Transverse colon (tissue), 4 donors: Measurements from ENCODE around the gene WWOX. TPM values are rescaled to one million over a fixed set of nuclear protein-coding genes. Genes with fewer than 3 reads are reported as not detected.

Source experiments
- DNase-seq: peaks from one replicate; pipeline ENCODE4 v3.0.0-alpha.2; 2019
- H3K27ac ChIP-seq, 4 donors: fragments of 200-600 bp; sonication (generic); 2 replicates each; pipeline ENCODE4 v1.5.1; 2016 to 2018; ENCODE audit warnings: inconsistent platforms in 4 of 4
- H3K27me3 ChIP-seq: fragments of 200-600 bp; sonication (generic); 2 replicates; pipeline ENCODE4 v1.5.1; 2017; ENCODE audit warnings: inconsistent platforms
- H3K36me3 ChIP-seq, 4 donors: fragments of 200-600 bp; sonication (generic); 2 replicates each; pipeline ENCODE4 v1.5.1; 2017 to 2019; ENCODE audit warnings: inconsistent platforms in 4 of 4
- H3K4me1 ChIP-seq, 4 donors: fragments of 200-600 bp; sonication (generic); 2 replicates each; pipeline ENCODE4 v1.5.1; 2017 to 2020; ENCODE audit warnings: inconsistent platforms in 4 of 4
- H3K4me3 ChIP-seq, 4 donors: fragments of 200-600 bp; sonication (generic); 1 replicate in 1 of 4; 2 replicates in 3 of 4; pipeline versions ENCODE4 v1.5.1 to v1.6.1; 2017 to 2019; ENCODE audit warnings: inconsistent platforms in 4 of 4
- H3K9me3 ChIP-seq, 2 donors: fragments of 200-600 bp; sonication (generic); 2 replicates each; pipeline ENCODE4 v1.5.1; 2017 to 2019; ENCODE audit warnings: inconsistent platforms in 2 of 2
- CTCF ChIP-seq, 5 experiments: fragments of 200-600 bp in 3 of 5; fragments of 450-650 bp in 2 of 5; sonication (generic) in 3 of 5; IDR thresholded peaks; 1 replicate in 2 of 5; 2 replicates in 3 of 5; pipeline ENCODE4 v1.5.1; 2016 to 2017; ENCODE audit warnings: antibody characterized with exemption in 5 of 5, inconsistent platforms in 3 of 5, mild to moderate bottlenecking in 2 of 5, moderate library complexity in 1 of 5
- EP300 ChIP-seq: sonication (generic); formaldehyde crosslinking; IDR thresholded peaks from one replicate; pipeline ENCODE4 v1.6.1; 2017; ENCODE audit warnings: antibody characterized with exemption, low read depth
- POLR2A ChIP-seq: fragments of 450-650 bp; IDR thresholded peaks from one replicate; pipeline ENCODE4 v1.6.1; 2016; ENCODE audit warnings: antibody characterized with exemption, mild to moderate bottlenecking, moderate library complexity
- POLR2AphosphoS5 ChIP-seq, 3 donors: sonication (generic); formaldehyde crosslinking; IDR thresholded peaks; one replicate each; pipeline ENCODE4 v1.6.1; 2016; ENCODE audit warnings: antibody characterized with exemption in 3 of 3
- WGBS, 2 donors: methylation state at CpG; one replicate each; pipeline ENCODE4 v1.1.5; 2018; ENCODE audit warnings: low coverage in 1 of 2; 5-methylcytosine and 5-hydroxymethylcytosine counted together
- in situ Hi-C, 4 donors: fragments of 200-750 bp; cut with MboI; loops; one replicate each; pipeline versions ENCODE4 v1.15.0 to v1.15.1; 2017; ENCODE audit warnings: low sequenced_read_pairs in 3 of 4, low pct_ligation_motif_present in 1 of 4, low pct_unique_long_range_greater_than_20kb in 1 of 4
- intact Hi-C: fragments of 100-400 bp; cut with DNase I; formaldehyde crosslinking; loops from one replicate; pipeline ENCODE4 v1.15.1; 2023; ENCODE audit warnings: low total_unique reads
- total RNA-seq, 4 donors: library from RNA; depleted of rRNA; stranded (reverse); fragments of >200 nt; gene quantifications; one replicate each; pipeline ENCODE4 v1.1.0, GENCODE V29; 2016

Gene WWOX
- total RNA-seq, 4 donors from 2014 or later, result 11.2 to 53.8 (median 24.8) TPM

- Histone ChIP-seq H3K27me3 (no peaks in the 10 kb centered on the region), H3K4me1 (no peaks in the 10 kb centered on the region), H3K4me3 (no peak overlapping the region), H3K9me3 (no peaks in the 10 kb centered on the region), H3K27ac (no peak overlapping the region), H3K36me3 (no peaks in the 10 kb centered on the region)
- intact Hi-C loops (no loop called here), in situ Hi-C loops (no loop called here)
- 87 to 93% methylated on average over 6 to 8 of the region's 8 CpGs for WGBS, 2 donors
- DNase-seq, result no peak
- TF ChIP-seq CTCF (IDR thresholded peaks at IDR 0.05), result no peak
- TF ChIP-seq POLR2AphosphoS5 (IDR thresholded peaks at IDR 0.05), result no peak
- TF ChIP-seq EP300, result no peak
- no peak for TF ChIP-seq POLR2A
Measured at GRCh38 chr16:78562650-78563049, 463.2 kb downstream of the WWOX start.

- in situ Hi-C loops, result no loop called here
- Histone ChIP-seq H3K9me3 (no peaks in the 10 kb centered on the region), H3K4me3 (no peak overlapping the region), H3K36me3 (no peaks in the 10 kb centered on the region), H3K4me1 (no peaks in the 10 kb centered on the region), H3K27me3 (no peaks in the 10 kb centered on the region), H3K27ac (no peak overlapping the region)
- intact Hi-C loops, result no loop called here
- TF ChIP-seq CTCF (IDR thresholded peaks at IDR 0.05) (no peak), EP300 (no peak), POLR2A (no peak), POLR2AphosphoS5 (IDR thresholded peaks at IDR 0.05) (no peak)
- no peak for DNase-seq
- 85 to 97% methylated on average over 5 to 7 of the region's 7 CpGs for WGBS, 2 donors
Measured at GRCh38 chr16:78563905-78564304, 464.5 kb downstream of the WWOX start.

GRCh38 chr16:78566397-78567073, 467.1 kb downstream of the WWOX start:
- Histone ChIP-seq H3K9me3 (no peaks in the 10 kb centered on the region), H3K4me1 (no peaks in the 10 kb centered on the region), H3K4me3 (no peak overlapping the region), H3K27ac (no peak overlapping the region), H3K36me3 (no peaks in the 10 kb centered on the region), H3K27me3 (no peaks in the 10 kb centered on the region)
- no peak for DNase-seq
- in situ Hi-C loops (no loop called here), intact Hi-C loops (no loop called here)
- TF ChIP-seq POLR2A (no peak), EP300 (no peak), POLR2AphosphoS5 (IDR thresholded peaks at IDR 0.05) (no peak), CTCF (IDR thresholded peaks at IDR 0.05) (no peak)
- 81 to 93% methylated on average over 3 to 5 of the region's 5 CpGs for WGBS, 2 donors

GRCh38 chr16:78570399-78571141, 471.1 kb downstream of the WWOX start:
- Histone ChIP-seq H3K4me3 (no peak overlapping the region), H3K9me3 (no peaks in the 10 kb centered on the region), H3K36me3 (no peaks in the 10 kb centered on the region), H3K27me3 (no peaks in the 10 kb centered on the region), H3K4me1 (no peaks in the 10 kb centered on the region), H3K27ac (no peak overlapping the region)
- TF ChIP-seq EP300 (no peak), POLR2A (no peak), CTCF (IDR thresholded peaks at IDR 0.05) (no peak), POLR2AphosphoS5 (IDR thresholded peaks at IDR 0.05) (no peak)
- in situ Hi-C loops, result no loop called here
- 79 to 82% methylated on average over 11 of the region's 11 CpGs for WGBS, 2 donors
- DNase-seq, result no peak
- intact Hi-C loops, result no loop called here
